Type B pancreatic cell (in vitro differentiated cells): ENCODE results near the gene ALDH1A3. TPM values are rescaled to one million over a fixed set of nuclear protein-coding genes. Genes with fewer than 3 reads are reported as not detected.

Experiments
- DNase-seq: peaks from one replicate; pipeline ENCODE4 v3.0.0; 2021; ENCODE audit warnings: mixed read lengths; ENCODE audit not compliant: unreplicated experiment; ENCODE audit errors: extremely low spot score
- H3K27ac Mint-ChIP-seq: 2 replicates; pipeline ENCODE4 v1.8.0; 2021; ENCODE audit warnings: mild to moderate bottlenecking, mixed read lengths
- H3K27me3 Mint-ChIP-seq: 2 replicates; pipeline ENCODE4 v1.8.0; 2021; ENCODE audit warnings: mixed read lengths
- H3K36me3 Mint-ChIP-seq: 2 replicates; pipeline ENCODE4 v1.8.0; 2021; ENCODE audit warnings: mixed read lengths
- H3K4me1 Mint-ChIP-seq: one replicate; pipeline ENCODE4 v1.8.0; 2021; ENCODE audit warnings: mixed read lengths; ENCODE audit not compliant: unreplicated experiment
- H3K4me3 Mint-ChIP-seq: 2 replicates; pipeline ENCODE4 v1.8.0; 2021; ENCODE audit warnings: mild to moderate bottlenecking, mixed read lengths
- H3K9me3 Mint-ChIP-seq: 2 replicates; pipeline ENCODE4 v1.8.0; 2021; ENCODE audit warnings: mixed read lengths
- total RNA-seq: library from RNA; stranded (reverse); gene quantifications from 2 replicates; pipeline ENCODE4 v1.2.1, GENCODE V29; 2021; ENCODE audit warnings: low replicate concordance
- TF ChIP-seq, protein P1 (sequence below): fragments of 200-600 bp; sonication (generic); conservative IDR thresholded peaks from 2 replicates; pipeline ENCODE4 v1.5.0; 2021; ENCODE audit warnings: antibody characterized with exemption, mild to moderate bottlenecking

The ALDH1A3 gene
- total RNA-seq, 1 donor from 2014 or later: 13.0 TPM

DNA sequence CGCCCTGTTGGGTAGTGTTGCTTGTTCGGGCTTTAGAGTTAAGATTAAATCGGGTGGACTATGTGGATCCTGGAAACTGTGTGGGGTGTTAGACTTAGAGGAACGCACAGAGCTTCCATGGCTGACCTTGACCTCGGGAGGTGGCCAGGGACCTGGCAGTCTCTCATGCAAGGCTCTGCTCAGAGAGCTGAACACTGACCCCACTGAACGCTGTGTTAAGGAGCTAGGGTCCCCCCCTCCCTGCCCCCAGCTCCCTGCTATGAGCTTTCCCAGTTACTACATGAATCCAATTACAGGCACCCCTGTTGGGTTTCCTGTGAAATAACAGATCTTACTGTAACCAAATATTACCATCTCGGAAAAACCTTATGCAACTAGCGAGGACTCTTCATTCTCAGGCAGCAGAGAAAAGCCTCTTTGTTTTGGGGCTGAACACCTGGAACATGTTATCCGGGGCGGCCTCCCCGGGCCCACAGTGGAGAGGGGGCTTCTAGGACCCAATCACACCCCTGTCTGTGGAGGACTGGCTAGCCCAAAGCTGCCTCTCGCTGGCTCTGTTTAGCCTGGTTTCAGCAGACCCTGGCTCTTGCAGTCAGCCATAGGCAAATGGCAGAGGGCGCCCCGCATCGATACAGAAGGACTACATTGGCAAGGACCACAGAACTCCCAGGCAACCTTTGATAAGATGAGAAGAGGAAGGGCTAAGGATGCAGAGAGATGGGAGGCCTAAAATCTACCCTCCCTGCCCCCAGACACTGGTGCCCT is 25.8 kb upstream of the ALDH1A3 start:
- TF ChIP-seq, protein P1, sequence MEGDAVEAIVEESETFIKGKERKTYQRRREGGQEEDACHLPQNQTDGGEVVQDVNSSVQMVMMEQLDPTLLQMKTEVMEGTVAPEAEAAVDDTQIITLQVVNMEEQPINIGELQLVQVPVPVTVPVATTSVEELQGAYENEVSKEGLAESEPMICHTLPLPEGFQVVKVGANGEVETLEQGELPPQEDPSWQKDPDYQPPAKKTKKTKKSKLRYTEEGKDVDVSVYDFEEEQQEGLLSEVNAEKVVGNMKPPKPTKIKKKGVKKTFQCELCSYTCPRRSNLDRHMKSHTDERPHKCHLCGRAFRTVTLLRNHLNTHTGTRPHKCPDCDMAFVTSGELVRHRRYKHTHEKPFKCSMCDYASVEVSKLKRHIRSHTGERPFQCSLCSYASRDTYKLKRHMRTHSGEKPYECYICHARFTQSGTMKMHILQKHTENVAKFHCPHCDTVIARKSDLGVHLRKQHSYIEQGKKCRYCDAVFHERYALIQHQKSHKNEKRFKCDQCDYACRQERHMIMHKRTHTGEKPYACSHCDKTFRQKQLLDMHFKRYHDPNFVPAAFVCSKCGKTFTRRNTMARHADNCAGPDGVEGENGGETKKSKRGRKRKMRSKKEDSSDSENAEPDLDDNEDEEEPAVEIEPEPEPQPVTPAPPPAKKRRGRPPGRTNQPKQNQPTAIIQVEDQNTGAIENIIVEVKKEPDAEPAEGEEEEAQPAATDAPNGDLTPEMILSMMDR: no peak
- H3K4me3 Mint-ChIP-seq: no peak overlapping the region
- peak; percentile 65 for DNase-seq
- H3K4me1 Mint-ChIP-seq: peaks cover 33% of the 10 kb centered on the region
- H3K27ac Mint-ChIP-seq: no peak overlapping the region
- H3K27me3 Mint-ChIP-seq: peaks cover 6% of the 10 kb centered on the region
- H3K9me3 Mint-ChIP-seq: no peaks in the 10 kb centered on the region
- H3K36me3 Mint-ChIP-seq: no peaks in the 10 kb centered on the region

DNA sequence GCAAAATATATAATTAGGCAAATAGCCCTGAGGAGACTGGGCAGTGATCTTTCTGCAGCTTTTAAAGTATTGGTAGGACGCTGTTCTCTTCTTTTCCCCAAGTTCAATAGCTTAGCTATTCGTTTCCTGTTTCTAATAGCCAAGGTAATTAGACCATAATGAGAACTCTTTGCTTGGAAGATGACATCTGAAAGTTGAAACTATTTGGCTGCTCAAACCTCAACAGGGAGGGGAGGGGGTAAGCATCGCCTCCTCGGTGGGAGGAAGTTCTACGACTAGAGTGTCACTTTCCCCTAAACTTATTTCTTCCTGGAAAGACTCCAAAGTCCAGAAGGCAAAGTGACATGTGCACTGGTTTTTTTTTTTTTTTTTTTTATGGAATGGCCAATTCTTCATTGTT is 22.8 kb upstream of the ALDH1A3 start:
- no peak overlapping the region for H3K27ac Mint-ChIP-seq
- DNase-seq: no peak
- peaks cover 35% of the 10 kb centered on the region for H3K4me1 Mint-ChIP-seq
- H3K27me3 Mint-ChIP-seq: peaks cover 7% of the 10 kb centered on the region
- peak overlapping the region; percentile 31 for H3K4me3 Mint-ChIP-seq
- peaks cover 5% of the 10 kb centered on the region for H3K9me3 Mint-ChIP-seq
- TF ChIP-seq, protein P1: no peak
- H3K36me3 Mint-ChIP-seq: no peaks in the 10 kb centered on the region

DNA sequence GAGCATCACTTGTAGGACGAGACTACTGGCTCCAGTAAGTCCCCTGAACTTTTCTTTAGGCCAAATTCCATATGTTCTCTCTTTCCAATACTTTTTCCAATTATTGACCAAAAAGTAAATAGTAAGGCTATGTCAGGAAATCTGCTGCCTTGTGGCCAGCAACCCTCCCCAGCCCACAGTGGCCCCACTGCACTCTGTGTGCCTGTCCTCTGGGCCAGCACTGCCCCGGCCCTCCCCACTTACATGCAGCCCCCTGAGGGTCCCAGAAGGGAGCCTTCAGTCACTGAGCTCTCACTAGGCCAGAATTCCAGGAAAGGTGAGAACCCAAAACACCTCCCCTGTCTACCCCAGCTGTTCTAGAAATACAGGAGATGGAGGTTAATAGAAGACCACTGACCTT is 21.3 kb upstream of the ALDH1A3 start:
- Mint-ChIP-seq H3K27me3 (peaks cover 7% of the 10 kb centered on the region), H3K9me3 (peaks cover 5% of the 10 kb centered on the region), H3K36me3 (no peaks in the 10 kb centered on the region), H3K4me1 (peaks cover 35% of the 10 kb centered on the region), H3K27ac (no peak overlapping the region), H3K4me3 (no peak overlapping the region)
- DNase-seq: no peak
- TF ChIP-seq, protein P1: no peak

DNA sequence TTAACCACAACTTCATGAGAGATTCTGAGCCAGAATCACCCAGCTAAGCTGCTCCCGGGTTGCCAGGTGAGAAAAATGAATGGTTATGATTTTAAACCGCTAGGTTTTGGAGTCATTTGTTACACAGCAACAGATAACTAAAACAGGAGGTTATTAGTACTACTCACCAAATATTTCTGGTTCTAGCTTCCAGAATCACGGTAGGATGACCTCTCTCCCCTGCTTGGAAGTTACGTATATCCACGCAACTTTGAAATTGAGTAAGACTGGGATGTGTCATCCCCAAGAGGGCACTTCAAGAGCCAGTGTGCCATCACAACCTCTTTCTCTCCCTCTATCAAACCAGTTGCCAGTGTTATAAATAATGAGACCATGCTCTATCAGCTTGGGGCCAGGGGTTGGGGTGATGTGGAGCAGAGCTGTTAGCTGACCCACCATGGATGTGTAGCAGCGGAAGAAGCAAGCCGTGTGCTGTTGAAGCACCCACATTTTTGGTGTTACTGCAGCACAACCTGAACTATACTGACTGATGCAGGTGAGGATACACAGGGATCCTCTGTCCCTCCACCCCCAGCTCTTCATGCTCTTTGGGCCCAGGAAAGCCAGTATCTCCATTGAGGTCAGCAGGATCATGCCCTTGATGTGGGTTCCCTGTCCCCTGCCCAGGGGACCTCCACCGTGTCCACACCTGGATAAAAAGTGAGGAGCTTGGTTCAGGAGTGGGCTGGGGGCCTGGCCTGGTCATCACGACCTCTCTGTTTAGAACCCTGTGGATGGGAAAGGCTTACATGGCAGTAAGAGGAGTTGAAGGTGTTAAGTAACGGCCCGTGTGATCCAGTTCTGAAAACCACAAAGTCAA is 19.4 kb upstream of the ALDH1A3 start:
- no peaks in the 10 kb centered on the region for H3K36me3 Mint-ChIP-seq
- peaks cover 23% of the 10 kb centered on the region for H3K27me3 Mint-ChIP-seq
- TF ChIP-seq, protein P1: no peak
- H3K4me1 Mint-ChIP-seq: peaks cover 44% of the 10 kb centered on the region
- DNase-seq: no peak
- H3K4me3 Mint-ChIP-seq: no peak overlapping the region
- H3K9me3 Mint-ChIP-seq: peaks cover 5% of the 10 kb centered on the region
- H3K27ac Mint-ChIP-seq: no peak overlapping the region

DNA sequence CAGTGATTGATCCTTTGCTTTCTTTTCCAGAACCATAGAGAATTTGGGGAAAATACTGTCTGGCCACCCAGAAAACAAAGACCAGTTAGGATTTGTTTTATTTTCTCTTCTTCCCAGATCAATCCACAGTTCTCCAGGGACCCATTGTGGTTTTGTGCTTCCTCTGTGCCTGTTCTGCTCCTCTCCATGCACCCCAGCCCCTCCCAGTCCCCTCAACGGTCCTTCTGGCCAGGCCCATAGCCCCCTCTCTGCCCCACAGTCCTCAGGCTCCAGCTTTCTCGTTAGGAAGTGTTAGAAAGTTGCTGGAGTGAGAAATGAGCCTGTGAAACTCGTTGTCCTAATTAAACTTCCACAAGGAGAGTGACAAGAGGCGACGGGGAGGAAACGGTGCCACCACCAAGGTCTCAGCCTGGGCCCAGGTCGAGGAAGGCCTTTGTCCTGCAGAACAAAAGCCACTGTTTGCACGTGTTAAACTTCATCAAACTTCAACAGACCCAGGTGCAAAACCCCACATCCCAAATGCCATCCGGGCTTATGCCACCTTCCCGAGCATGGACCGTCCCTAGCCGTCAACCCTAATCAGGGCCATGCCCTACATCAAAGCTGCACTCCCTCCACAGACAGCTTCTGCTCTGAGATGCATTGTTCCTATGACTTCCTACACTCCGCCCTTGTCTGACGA is 18.7 kb upstream of the ALDH1A3 start:
- DNase-seq: no peak
- peaks cover 37% of the 10 kb centered on the region for H3K4me1 Mint-ChIP-seq
- no peaks in the 10 kb centered on the region for H3K36me3 Mint-ChIP-seq
- peaks cover 5% of the 10 kb centered on the region for H3K9me3 Mint-ChIP-seq
- H3K4me3 Mint-ChIP-seq: no peak overlapping the region
- no peak overlapping the region for H3K27ac Mint-ChIP-seq
- peaks cover 22% of the 10 kb centered on the region for H3K27me3 Mint-ChIP-seq
- TF ChIP-seq, protein P1: no peak
